ENCODE results near the gene SFMBT1.

SFMBT1 gene

DNA sequence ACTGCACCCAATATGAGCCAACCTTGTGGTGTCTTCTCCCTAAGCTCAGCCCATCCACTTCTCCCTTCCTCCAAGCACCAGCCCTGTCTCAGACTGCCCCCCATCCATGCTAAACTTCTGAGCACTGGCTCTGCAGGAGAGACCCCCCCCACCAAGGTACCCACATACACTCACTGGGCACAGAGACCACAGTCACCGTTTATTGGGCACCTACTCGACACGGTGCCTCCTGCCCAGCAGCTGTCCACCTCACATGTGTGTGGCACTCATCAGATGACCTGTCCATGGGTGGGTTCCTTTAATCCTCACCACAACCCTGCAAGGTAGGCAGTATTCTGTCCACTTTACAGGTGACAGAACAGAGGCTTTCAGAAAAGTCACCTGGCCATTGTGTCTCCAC is 22.3 kb upstream of the SFMBT1 start:
- ChIA-PET POLR2A (no interaction called here), CTCF (interaction anchor here (0.6 kb wide), 2 partner anchors 49 to 270 kb away, joined by 3 read pairs; no protein-coding TSS in a partner anchor)
- Histone ChIP-seq H3K27ac (ENCODE audit: extremely low read depth, low read depth, low read length) (no peak overlapping the region), H3K4me3 (ENCODE audit: low read depth, low read length) (no peak overlapping the region), H3K9me3 (ENCODE audit: control insufficient read depth, insufficient read depth, low read depth, low read length) (no peaks in the 10 kb centered on the region), H3K36me3 (ENCODE audit: control insufficient read depth in 2 of 2, insufficient read depth in 1 of 2, low read length in 2 of 2) (no peaks in the 10 kb centered on the region), H3K4me1 (ENCODE audit: control insufficient read depth, insufficient read depth, low read length) (0 out of 2 replicates have a peak, but pooled peaks cover 2% of the 10 kb centered on the region)
- no peak for TF ChIP-seq HOXC10 (CRISPR knock-in tag; IDR thresholded peaks at IDR 0.05)
- no peak for TF ChIP-seq ZNF585B (tag by site-specific recombination; IDR thresholded peaks at IDR 0.05)
- no peak for TF ChIP-seq ZNF433 (tag by site-specific recombination; IDR thresholded peaks at IDR 0.05; ENCODE audit: low read depth)
- TF ChIP-seq GLI2 (tag by site-specific recombination; IDR thresholded peaks at IDR 0.05; ENCODE audit: borderline replicate concordance, low read depth), result no peak
- TF ChIP-seq ZNF660 (tag by site-specific recombination; IDR thresholded peaks at IDR 0.05), result no peak
- no peak for TF ChIP-seq ZNF16 (tag by site-specific recombination; IDR thresholded peaks at IDR 0.05; ENCODE audit: low read depth)
- TF ChIP-seq ZNF112 (tag by site-specific recombination; IDR thresholded peaks at IDR 0.05), result no peak
- no peak for TF ChIP-seq MEIS1 (CRISPR knock-in tag; IDR thresholded peaks at IDR 0.05; ENCODE audit: borderline replicate concordance)
- TF ChIP-seq, protein P1, sequence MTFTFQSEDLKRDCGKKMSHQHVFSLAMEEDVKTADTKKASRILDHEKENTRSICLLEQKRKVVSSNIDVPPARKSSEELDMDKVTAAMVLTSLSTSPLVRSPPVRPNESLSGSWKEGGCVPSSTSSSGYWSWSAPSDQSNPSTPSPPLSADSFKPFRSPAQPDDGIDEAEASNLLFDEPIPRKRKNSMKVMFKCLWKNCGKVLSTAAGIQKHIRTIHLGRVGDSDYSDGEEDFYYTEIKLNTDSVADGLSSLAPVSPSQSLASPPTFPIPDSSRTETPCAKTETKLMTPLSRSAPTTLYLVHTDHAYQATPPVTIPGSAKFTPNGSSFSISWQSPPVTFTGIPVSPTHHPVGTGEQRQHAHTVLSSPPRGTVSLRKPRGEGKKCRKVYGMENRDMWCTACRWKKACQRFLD (tag by site-specific recombination; IDR thresholded peaks at IDR 0.05), result no peak
- TF ChIP-seq ZNF169 (tag by site-specific recombination; IDR thresholded peaks at IDR 0.05), result no peak
- TF ChIP-seq, protein P2, sequence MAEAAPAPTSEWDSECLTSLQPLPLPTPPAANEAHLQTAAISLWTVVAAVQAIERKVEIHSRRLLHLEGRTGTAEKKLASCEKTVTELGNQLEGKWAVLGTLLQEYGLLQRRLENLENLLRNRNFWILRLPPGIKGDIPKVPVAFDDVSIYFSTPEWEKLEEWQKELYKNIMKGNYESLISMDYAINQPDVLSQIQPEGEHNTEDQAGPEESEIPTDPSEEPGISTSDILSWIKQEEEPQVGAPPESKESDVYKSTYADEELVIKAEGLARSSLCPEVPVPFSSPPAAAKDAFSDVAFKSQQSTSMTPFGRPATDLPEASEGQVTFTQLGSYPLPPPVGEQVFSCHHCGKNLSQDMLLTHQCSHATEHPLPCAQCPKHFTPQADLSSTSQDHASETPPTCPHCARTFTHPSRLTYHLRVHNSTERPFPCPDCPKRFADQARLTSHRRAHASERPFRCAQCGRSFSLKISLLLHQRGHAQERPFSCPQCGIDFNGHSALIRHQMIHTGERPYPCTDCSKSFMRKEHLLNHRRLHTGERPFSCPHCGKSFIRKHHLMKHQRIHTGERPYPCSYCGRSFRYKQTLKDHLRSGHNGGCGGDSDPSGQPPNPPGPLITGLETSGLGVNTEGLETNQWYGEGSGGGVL (tag by site-specific recombination; IDR thresholded peaks at IDR 0.05), result no peak
- no peak for TF ChIP-seq ZBTB8A (tag by site-specific recombination; IDR thresholded peaks at IDR 0.05)
- no peak for TF ChIP-seq ZNF707 (tag by site-specific recombination; IDR thresholded peaks at IDR 0.05)
- TF ChIP-seq BCL11B (tag by site-specific recombination; IDR thresholded peaks at IDR 0.05; ENCODE audit: low read depth), result no peak
- TF ChIP-seq ZNF266 (tag by site-specific recombination; IDR thresholded peaks at IDR 0.05; ENCODE audit: low read depth), result no peak
- no peak for TF ChIP-seq KLF7 (tag by site-specific recombination; IDR thresholded peaks at IDR 0.05; ENCODE audit: borderline replicate concordance)
- TF ChIP-seq OSR2 (tag by site-specific recombination; IDR thresholded peaks at IDR 0.05), result no peak

DNA sequence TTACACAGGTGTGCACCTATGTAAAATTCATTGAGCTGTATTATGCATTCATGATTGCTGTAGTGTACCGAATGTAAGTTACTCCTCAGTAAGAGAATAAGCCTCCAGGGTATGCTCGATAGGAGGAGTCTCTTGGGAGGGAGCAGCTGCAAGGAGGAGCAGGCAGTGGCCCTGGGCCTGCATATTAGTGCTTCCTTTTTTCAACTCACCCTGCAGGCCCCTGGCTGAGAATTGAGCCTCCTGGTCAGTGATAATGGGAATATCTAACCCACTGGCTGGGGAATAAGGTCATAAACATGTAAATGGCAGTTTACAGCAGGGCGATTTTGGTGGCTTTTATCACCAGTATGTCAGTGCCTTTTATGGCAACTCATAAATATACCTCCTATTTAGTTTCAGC is 21.7 kb upstream of the SFMBT1 start:
- Histone ChIP-seq H3K36me3 (ENCODE audit: control insufficient read depth in 2 of 2, insufficient read depth in 1 of 2, low read length in 2 of 2) (no peaks in the 10 kb centered on the region), H3K4me1 (ENCODE audit: control insufficient read depth, insufficient read depth, low read length) (0 out of 2 replicates have a peak, but pooled peaks cover 2% of the 10 kb centered on the region), H3K9me3 (ENCODE audit: control insufficient read depth, insufficient read depth, low read depth, low read length) (no peaks in the 10 kb centered on the region), H3K27ac (ENCODE audit: extremely low read depth, low read depth, low read length) (no peak overlapping the region), H3K4me3 (ENCODE audit: low read depth, low read length) (no peak overlapping the region)
- ChIA-PET CTCF (no interaction called here), POLR2A (no interaction called here)
- TF ChIP-seq FEZF1 (tag by site-specific recombination; IDR thresholded peaks at IDR 0.05) (0 out of 2 replicates have a peak, but pooled peaks have one; percentile 32), GLIS1 (tag by site-specific recombination; IDR thresholded peaks at IDR 0.05) (peak; percentile 72), ZNF830 (tag by site-specific recombination; IDR thresholded peaks at IDR 0.05; ENCODE audit: low read depth) (no peak), ZIC2 (tag by site-specific recombination; IDR thresholded peaks at IDR 0.05) (peak; percentile 43), HOXA7 (CRISPR knock-in tag; IDR thresholded peaks at IDR 0.05; ENCODE audit: borderline replicate concordance) (no peak), ZNF394 (tag by site-specific recombination; IDR thresholded peaks at IDR 0.05; ENCODE audit: borderline replicate concordance) (peak; percentile 28; the same call in 1 of the 2 replicates)
- TF ChIP-seq, protein P3, sequence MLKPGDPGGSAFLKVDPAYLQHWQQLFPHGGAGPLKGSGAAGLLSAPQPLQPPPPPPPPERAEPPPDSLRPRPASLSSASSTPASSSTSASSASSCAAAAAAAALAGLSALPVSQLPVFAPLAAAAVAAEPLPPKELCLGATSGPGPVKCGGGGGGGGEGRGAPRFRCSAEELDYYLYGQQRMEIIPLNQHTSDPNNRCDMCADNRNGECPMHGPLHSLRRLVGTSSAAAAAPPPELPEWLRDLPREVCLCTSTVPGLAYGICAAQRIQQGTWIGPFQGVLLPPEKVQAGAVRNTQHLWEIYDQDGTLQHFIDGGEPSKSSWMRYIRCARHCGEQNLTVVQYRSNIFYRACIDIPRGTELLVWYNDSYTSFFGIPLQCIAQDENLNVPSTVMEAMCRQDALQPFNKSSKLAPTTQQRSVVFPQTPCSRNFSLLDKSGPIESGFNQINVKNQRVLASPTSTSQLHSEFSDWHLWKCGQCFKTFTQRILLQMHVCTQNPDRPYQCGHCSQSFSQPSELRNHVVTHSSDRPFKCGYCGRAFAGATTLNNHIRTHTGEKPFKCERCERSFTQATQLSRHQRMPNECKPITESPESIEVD (tag by site-specific recombination; IDR thresholded peaks at IDR 0.05), result 0 out of 2 replicates have a peak, but pooled peaks have one; percentile 33

Data from HEK293 (cell line).